Esophagus muscularis mucosa (tissue), 3 donors: ENCODE measurements around the gene PANX2.

Experiments used
- CTCF ChIP-seq, 3 experiments: fragments of 200-600 bp in 2 of 3; fragments of 450-650 bp in 1 of 3; sonication (generic) in 2 of 3; IDR thresholded peaks; one replicate each; pipeline ENCODE4 v1.5.1; 2017 to 2019; ENCODE audit warnings: antibody characterized with exemption in 3 of 3, mild to moderate bottlenecking in 2 of 3, moderate library complexity in 1 of 3
- POLR2A ChIP-seq: fragments of 450-650 bp; IDR thresholded peaks from one replicate; pipeline ENCODE4 v1.6.1; 2017; ENCODE audit warnings: antibody characterized with exemption, moderate library complexity, mild to moderate bottlenecking, low read depth
- POLR2AphosphoS5 ChIP-seq, 2 donors: sonication (generic); formaldehyde crosslinking; IDR thresholded peaks; one replicate each; pipeline ENCODE4 v1.6.1; 2017; ENCODE audit warnings: antibody characterized with exemption in 2 of 2

DNA sequence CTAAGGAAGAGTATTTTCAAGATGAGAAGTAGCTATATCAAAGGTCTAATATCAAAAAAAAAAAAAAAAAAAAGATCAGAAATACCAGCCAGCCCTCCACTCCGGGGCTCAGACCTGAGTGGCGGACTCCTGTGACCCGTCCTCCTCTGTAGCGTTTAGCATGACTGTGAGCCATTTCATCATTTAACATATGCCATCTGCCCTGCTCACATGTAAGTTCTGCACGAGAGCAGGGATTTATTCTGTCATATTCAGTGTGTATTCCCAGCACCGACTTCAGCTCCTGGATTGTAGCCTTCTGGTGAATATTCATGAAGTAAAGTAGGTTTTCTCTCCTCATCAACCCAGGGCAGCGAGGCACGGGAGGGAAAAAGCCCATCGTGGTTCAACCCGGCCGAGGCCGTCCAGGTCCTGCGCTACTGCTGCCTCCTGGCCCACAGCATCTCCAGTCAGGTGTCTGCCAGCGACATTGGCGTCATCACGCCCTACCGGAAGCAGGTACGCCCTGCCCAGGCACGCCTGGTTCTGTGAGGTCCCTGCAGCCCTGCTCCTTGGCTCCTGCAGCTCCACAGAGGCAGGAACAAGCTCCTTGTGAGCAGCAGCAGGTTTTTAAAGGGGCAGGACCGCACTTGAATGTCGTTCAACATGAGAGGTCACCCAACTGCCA, 12.7 kb upstream of the PANX2 start:
- no peak for TF ChIP-seq POLR2AphosphoS5 (IDR thresholded peaks at IDR 0.05)
- no peak for TF ChIP-seq CTCF (IDR thresholded peaks at IDR 0.05)
- no peak for TF ChIP-seq POLR2A
